AG10803 (cell line): ENCODE results near the gene PPP6R1.

Experiments used
- DNase-seq: peaks from one replicate; pipeline ENCODE4 v3.0.0; 2010; ENCODE audit warnings: low read depth
- H3K4me3 ChIP-seq: 2 replicates; pipeline ENCODE4 v1.5.1; 2011; ENCODE audit warnings: mild to moderate bottlenecking, low read length, control low read depth
- CTCF ChIP-seq: conservative IDR thresholded peaks from 2 replicates; pipeline ENCODE4 v1.5.1; 2011; ENCODE audit warnings: mild to moderate bottlenecking, low read length, control low read depth, inconsistent platforms

The PPP6R1 gene

DNA sequence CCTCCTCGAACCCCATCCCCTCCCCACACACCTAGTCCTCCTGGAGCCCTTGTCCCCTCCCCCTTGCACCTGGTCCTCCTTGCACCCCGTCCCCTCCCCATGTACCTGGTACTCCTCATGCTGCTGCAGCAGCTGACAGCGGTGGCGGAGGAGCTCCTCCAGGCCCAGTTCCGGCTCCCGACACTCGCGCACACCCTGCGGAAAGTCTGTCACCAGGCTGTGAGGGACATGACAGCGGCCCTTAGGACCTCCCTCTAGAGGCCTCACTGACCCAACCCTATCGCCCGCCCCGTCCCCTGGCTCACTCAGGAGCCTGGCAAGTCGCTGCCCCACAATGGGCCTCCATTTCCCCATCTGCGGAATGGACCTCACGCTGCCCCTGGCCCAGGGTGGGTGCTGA is 6.4 kb upstream of the PPP6R1 start:
- H3K4me3 ChIP-seq: no peak overlapping the region
- no peak for TF ChIP-seq CTCF
- DNase-seq: no peak

DNA sequence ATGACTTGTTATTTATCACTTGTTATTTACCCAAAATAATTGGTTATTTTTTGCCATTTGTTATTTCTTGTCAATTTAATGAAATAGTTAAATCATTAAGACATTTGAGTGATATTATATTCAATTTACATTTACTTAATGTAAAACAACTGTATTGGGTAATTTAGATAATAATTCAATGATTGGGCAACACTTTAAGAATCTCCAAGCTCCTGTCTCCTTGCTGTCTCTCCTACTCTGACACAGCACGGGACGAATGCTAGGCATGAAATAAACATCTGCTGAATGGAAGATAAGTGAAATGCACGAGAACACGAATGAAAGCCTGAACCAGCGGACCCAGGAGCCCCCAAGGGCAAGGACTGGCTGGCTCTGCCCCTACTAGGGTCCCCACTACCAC is 5.7 kb upstream of the PPP6R1 start:
- H3K4me3 ChIP-seq: no peak overlapping the region
- no peak for DNase-seq
- no peak for TF ChIP-seq CTCF

GRCh38 chr19:55262359-55262758 is 3.5 kb upstream of the PPP6R1 start:
- TF ChIP-seq CTCF: no peak
- no peak overlapping the region for H3K4me3 ChIP-seq

DNA sequence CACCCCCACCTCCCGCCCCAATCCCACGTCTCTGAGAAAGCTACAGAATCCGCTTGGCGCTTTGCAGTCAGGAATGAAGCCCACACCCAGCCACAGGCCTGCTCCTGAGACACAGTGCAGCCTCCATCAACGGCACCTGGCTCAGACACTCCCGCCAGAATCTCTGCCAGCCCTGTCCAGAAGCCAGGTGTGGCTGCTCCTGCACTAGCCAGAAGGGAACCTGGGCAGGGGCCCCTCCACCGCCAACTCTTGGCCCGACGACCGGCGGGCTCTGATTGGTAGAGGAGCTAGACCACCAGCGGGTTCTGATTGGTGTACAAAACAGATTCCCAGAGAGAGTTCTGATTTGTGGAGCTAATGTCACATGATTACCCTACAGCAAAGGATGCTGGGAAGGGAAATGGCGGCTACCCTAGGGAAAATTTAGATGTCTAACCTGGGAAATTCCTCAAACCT is 2.9 kb upstream of the PPP6R1 start:
- no peak for TF ChIP-seq CTCF
- no peak for DNase-seq
- H3K4me3 ChIP-seq: no peak overlapping the region

More at GRCh38 chr19:55262359-55262758, 3.5 kb upstream of the PPP6R1 start:
- DNase-seq: no peak

DNA sequence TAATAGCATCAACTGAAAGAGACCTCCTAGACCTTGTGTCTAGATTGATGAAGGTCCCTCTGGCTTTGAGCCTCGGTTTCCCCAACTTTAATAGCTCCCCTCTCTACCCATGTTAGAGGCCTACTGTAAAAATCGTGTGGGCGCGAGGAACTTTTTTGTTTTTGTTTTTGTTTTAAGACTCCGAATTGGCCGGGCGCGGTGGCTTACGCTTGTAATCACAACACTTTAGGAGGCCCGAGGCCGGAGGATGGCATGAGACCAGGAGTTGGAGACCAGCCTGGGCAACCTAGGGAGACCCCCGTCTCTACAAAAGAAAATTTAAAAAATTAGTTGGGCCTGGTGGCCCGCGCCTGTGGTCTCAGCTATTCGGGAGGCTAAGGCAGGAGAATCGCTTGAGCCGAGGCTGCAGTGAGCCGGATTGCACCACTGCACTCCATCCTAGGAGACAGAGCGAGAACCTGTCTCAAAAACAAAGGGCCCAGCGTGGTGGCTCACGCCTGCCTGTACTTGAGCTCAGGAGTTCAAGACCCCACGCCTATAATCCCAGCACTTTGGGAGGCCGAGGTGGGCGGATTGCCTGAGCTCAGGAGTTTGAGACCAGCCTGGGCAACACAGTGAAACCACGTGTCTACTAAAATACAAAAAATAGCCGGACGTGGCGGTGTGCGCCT is 858 bp upstream of the PPP6R1 start:
- H3K4me3 ChIP-seq: peak overlapping the region; percentile 65
- no peak for TF ChIP-seq CTCF
- peak; percentile 10 for DNase-seq

DNA sequence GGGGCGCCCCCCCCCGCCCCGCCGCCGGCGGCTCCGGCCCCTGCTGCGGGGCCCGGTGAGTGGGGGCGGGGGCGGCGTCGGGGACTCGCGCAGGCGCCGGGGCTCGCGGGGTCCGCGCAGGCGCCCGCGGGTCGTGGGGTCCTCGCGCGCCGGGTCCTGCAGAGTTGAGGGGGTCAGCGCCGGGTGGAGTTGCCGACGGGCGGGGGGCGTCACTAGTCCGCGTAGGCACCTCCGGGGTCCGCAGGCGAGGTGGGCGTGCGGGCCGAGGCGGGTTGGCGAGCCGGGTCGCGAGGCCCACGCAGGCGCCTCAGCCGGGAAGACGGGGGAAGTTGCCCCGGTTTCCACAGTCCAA is 365 bp downstream of the PPP6R1 start:
- no peak for DNase-seq
- peak overlapping the region; percentile 88 for H3K4me3 ChIP-seq
- no peak for TF ChIP-seq CTCF
